ENCODE results near the gene SRPX2. TPM values are rescaled to one million over a fixed set of nuclear protein-coding genes. Genes with fewer than 3 reads are reported as not detected.

SRPX2 gene
- total and polyA plus RNA-seq, 2 experiments from 2014 or later, result 22.9 to 24.9 TPM

Other genes starting within 250 kb of the SRPX2 start
- gene PCDH19, start 233.9 kb upstream of the SRPX2 start, total RNA-seq, result 3.6 and 3.7 TPM in 2 replicates
- 0.92 and 1.8 TPM in 2 replicates for gene PCDH19, start 233.9 kb upstream of the SRPX2 start, polyA plus RNA-seq
- 1.8 and 4.8 TPM in 2 replicates for gene TNMD, start 59.3 kb upstream of the SRPX2 start, total RNA-seq
- 1.1 TPM in 1 of 2 replicates, not detected in the other for gene TNMD, start 59.3 kb upstream of the SRPX2 start, polyA plus RNA-seq
- 134 and 146 TPM in 2 replicates for gene TSPAN6, start 7.4 kb upstream of the SRPX2 start, total RNA-seq
- gene TSPAN6, start 7.4 kb upstream of the SRPX2 start, polyA plus RNA-seq, result 98.3 and 131 TPM in 2 replicates
- gene SYTL4, start 87.9 kb downstream of the SRPX2 start, total RNA-seq, result 1.2 and 2.4 TPM in 2 replicates
- gene SYTL4, start 87.9 kb downstream of the SRPX2 start, polyA plus RNA-seq, result 2.6 and 3.4 TPM in 2 replicates
- gene CSTF2, start 176.2 kb downstream of the SRPX2 start, total RNA-seq, result 12.2 TPM in 2 replicates
- gene CSTF2, start 176.2 kb downstream of the SRPX2 start, polyA plus RNA-seq, result 11.2 and 13.0 TPM in 2 replicates
- gene NOX1, start 230.2 kb downstream of the SRPX2 start, total RNA-seq, result 2.5 and 3.0 TPM in 2 replicates
- 0.99 and 1.9 TPM in 2 replicates for gene NOX1, start 230.2 kb downstream of the SRPX2 start, polyA plus RNA-seq